Activated CD4-positive, alpha-beta T cell treated with anti-CD3 and anti-CD28 coated beads for 36 hours (primary cell): ENCODE measurements around the gene BPIFA2. TPM values are rescaled to one million over a fixed set of nuclear protein-coding genes. Genes with fewer than 3 reads are reported as not detected.

Experiments
- ATAC-seq: fragments of 200-7000 bp; cut with Tn5 transposase; one replicate; pipeline ENCODE4 v1.10.0; 2021; ENCODE audit warnings: mild to moderate bottlenecking, moderate library complexity
- CTCF ChIA-PET: fragments of 350-600 bp; sonication (Branson Sonifier 250); formaldehyde crosslinking; loops from one replicate; lab custom pipeline; 2021; ENCODE audit warnings: antibody characterized with exemption; lab: Charles Lee
- POLR2A ChIA-PET: fragments of 350-600 bp; sonication (Branson Sonifier 250); formaldehyde crosslinking; loops from one replicate; lab custom pipeline; 2021; ENCODE audit warnings: antibody characterized with exemption, inconsistent platforms; lab: Charles Lee
- DNase-seq: peaks from one replicate; pipeline ENCODE4 v3.0.0-alpha.2; 2020
- H3K27ac Mint-ChIP-seq: one replicate; pipeline ENCODE4 v1.8.0; 2021; ENCODE audit warnings: mixed read lengths
- H3K27me3 Mint-ChIP-seq: one replicate; pipeline ENCODE4 v1.8.0; 2021; ENCODE audit warnings: mixed read lengths
- H3K36me3 Mint-ChIP-seq: one replicate; pipeline ENCODE4 v1.8.0; 2021; ENCODE audit warnings: low read depth, mixed read lengths
- H3K4me1 Mint-ChIP-seq: one replicate; pipeline ENCODE4 v1.8.0; 2021; ENCODE audit warnings: mixed read lengths
- H3K4me3 Mint-ChIP-seq: one replicate; pipeline ENCODE4 v1.8.0; 2021; ENCODE audit warnings: mild to moderate bottlenecking, moderate library complexity, mixed read lengths
- H3K9me3 Mint-ChIP-seq: one replicate; pipeline ENCODE4 v1.8.0; 2021; ENCODE audit warnings: low read depth, mixed read lengths
- intact Hi-C, 2 experiments: fragments of 100-400 bp; cut with DNase I in 1 of 2; cut with micrococcal nuclease in 1 of 2; formaldehyde crosslinking; loops; one replicate each; pipeline versions ENCODE4 v1.14.2 to v1.15.1; 2022 to 2024; cut with DNase I, micrococcal nuclease
- total RNA-seq, 2 experiments: library from RNA; stranded (reverse); gene quantifications; one replicate each; pipeline ENCODE4 v1.2.3, GENCODE V29; 2021

BPIFA2 gene
- total RNA-seq, 2 experiments from 2014 or later: not detected

DNA sequence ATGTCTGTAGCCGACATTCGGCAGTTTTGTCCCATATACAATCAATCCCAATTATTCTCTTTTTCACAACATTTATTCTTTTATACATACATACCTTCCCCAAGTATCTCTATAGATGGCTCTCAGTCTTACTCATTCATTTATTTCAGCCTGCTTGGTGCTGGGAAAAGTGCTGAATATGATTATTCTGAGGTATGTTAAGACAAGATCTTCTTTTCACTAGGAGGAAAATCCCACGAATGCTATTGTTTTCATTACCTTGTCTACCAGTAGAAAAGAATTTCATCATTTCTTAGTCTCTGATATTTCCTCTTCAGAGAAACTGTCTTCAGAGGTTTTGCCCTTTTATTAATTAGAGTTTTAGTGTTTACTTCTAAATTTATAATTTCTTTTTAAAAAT lies 35.5 kb downstream of the BPIFA2 start:
- CTCF ChIA-PET: interaction anchor here (0.6 kb wide), 1 partner anchor 1318 kb away, joined by 3 read pairs; no protein-coding TSS in a partner anchor
- ATAC-seq: no peak
- H3K36me3 Mint-ChIP-seq: no peaks in the 10 kb centered on the region

GRCh38 chr20:33209789-33210188 lies 41.8 kb downstream of the BPIFA2 start:
- Mint-ChIP-seq H3K27me3 (peaks cover 28% of the 10 kb centered on the region), H3K9me3 (peaks cover 3% of the 10 kb centered on the region), H3K4me3 (no peak overlapping the region), H3K27ac (no peak overlapping the region), H3K4me1 (no peaks in the 10 kb centered on the region), H3K36me3 (no peaks in the 10 kb centered on the region)
- ATAC-seq: no peak
- DNase-seq: peak; percentile 69
- POLR2A ChIA-PET: no interaction called here
- intact Hi-C loops: loop anchor here (2.0 to 10.0 kb wide), 2 partner anchors 65 to 307 kb away; no protein-coding TSS in a partner anchor
- CTCF ChIA-PET: interaction anchor here (0.7 to 1.3 kb wide), 2 partner anchors 12 to 142 kb away, joined by 3 read pairs; no protein-coding TSS in a partner anchor

More for the DNA sequence above, 35.5 kb downstream of the BPIFA2 start:
- no peak overlapping the region for H3K4me3 Mint-ChIP-seq
- no peaks in the 10 kb centered on the region for H3K4me1 Mint-ChIP-seq
- no peaks in the 10 kb centered on the region for H3K9me3 Mint-ChIP-seq
- POLR2A ChIA-PET: no interaction called here
- no peak for DNase-seq
- intact Hi-C loops: no loop called here
- no peak overlapping the region for H3K27ac Mint-ChIP-seq
- H3K27me3 Mint-ChIP-seq: peaks cover 14% of the 10 kb centered on the region

DNA sequence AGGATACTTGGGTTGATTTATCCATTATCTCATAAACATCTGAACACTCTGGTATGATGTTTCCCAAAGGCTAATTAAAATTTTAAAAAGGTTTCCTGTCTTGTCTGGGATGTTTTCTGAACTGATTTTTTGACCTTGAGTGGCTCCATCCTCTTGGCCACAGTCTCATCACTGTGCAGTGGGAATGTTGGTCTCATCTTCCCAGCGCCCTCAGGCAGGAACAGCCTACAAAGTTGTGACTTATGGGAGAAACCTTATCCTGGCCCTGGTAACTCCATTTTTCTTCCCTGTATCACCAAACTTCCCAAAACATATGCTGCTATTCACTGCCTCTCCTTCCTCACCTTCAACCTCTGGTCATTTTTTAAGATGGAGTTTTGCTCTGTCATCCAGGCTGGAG lies 42.4 kb downstream of the BPIFA2 start:
- DNase-seq: no peak
- H3K9me3 Mint-ChIP-seq: peaks cover 3% of the 10 kb centered on the region
- no peak overlapping the region for H3K4me3 Mint-ChIP-seq
- no peaks in the 10 kb centered on the region for H3K4me1 Mint-ChIP-seq
- ChIA-PET POLR2A (no interaction called here), CTCF (interaction anchor here (0.7 kb wide), 1 partner anchor 11 kb away, joined by 4 read pairs; no protein-coding TSS in a partner anchor)
- no peak overlapping the region for H3K27ac Mint-ChIP-seq
- no peaks in the 10 kb centered on the region for H3K36me3 Mint-ChIP-seq
- intact Hi-C loops: loop anchor here (2.0 to 10.0 kb wide), 2 partner anchors 64 to 308 kb away; no protein-coding TSS in a partner anchor
- H3K27me3 Mint-ChIP-seq: peaks cover 28% of the 10 kb centered on the region
- ATAC-seq: no peak

- no peak overlapping the region for H3K4me3 Mint-ChIP-seq
- no peak overlapping the region for H3K27ac Mint-ChIP-seq
- peak; percentile 44 for ATAC-seq
- H3K36me3 Mint-ChIP-seq: no peaks in the 10 kb centered on the region
- peak; percentile 53 for DNase-seq
- intact Hi-C loops: loop anchor here (2.0 to 10.0 kb wide), 2 partner anchors 63 to 309 kb away; no protein-coding TSS in a partner anchor
- H3K27me3 Mint-ChIP-seq: peaks cover 34% of the 10 kb centered on the region
- peaks cover 3% of the 10 kb centered on the region for H3K9me3 Mint-ChIP-seq
- POLR2A ChIA-PET: interaction anchor here (0.6 kb wide), 1 partner anchor 165 kb away, joined by 3 read pairs; no protein-coding TSS in a partner anchor
- H3K4me1 Mint-ChIP-seq: no peaks in the 10 kb centered on the region
- CTCF ChIA-PET: interaction anchor here (0.8 kb wide), 1 partner anchor 88 kb away, joined by 4 read pairs; no protein-coding TSS in a partner anchor
Measured at GRCh38 chr20:33211817-33212424, 44.0 kb downstream of the BPIFA2 start.

- DNase-seq: no peak
- H3K27me3 Mint-ChIP-seq: peaks cover 16% of the 10 kb centered on the region
- no peaks in the 10 kb centered on the region for H3K36me3 Mint-ChIP-seq
- POLR2A ChIA-PET: no interaction called here
- no peaks in the 10 kb centered on the region for H3K9me3 Mint-ChIP-seq
- CTCF ChIA-PET: no interaction called here
- H3K4me1 Mint-ChIP-seq: no peaks in the 10 kb centered on the region
- H3K27ac Mint-ChIP-seq: no peak within 1 kb of the TSS
- no peak for ATAC-seq
- H3K4me3 Mint-ChIP-seq: no peak within 1 kb of the TSS
- intact Hi-C loops: loop anchor here in 1 of 2 experiments (10.0 kb wide), 1 partner anchor 58 kb away; no protein-coding TSS in a partner anchor
Measured at GRCh38 chr20:33217052-33217451, 49.1 kb downstream of the BPIFA2 start, which contains the start of gene BPIFA3. TSS of gene BPIFA3 (plus strand) at chr20:33217352. CDS start at chr20:33217537, 185 bp downstream.

DNA sequence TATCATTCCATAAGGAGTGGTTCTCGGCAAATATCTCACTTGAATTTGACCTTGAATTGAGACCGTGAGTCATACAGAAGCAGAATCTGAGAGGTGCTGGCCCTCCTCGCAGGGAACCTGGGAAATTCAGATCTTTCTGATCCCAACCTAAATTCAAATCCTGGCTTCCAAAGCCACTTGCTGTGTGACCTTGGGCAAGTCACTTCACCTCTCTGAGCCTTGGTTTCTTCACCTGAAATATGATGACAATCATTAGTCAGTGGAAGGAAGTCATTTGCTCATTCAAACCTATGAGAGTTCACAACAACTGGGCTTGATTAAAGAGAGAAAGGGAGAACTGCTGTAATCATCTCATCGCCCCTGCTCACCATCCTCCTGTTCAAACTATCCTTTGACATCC lies 56.4 kb downstream of the BPIFA2 start:
- Mint-ChIP-seq H3K4me3 (no peak overlapping the region), H3K27me3 (peaks cover 10% of the 10 kb centered on the region), H3K27ac (no peak overlapping the region), H3K4me1 (no peaks in the 10 kb centered on the region), H3K9me3 (no peaks in the 10 kb centered on the region), H3K36me3 (no peaks in the 10 kb centered on the region)
- DNase-seq (no peak), ATAC-seq (no peak)
- intact Hi-C loops: no loop called here
- ChIA-PET CTCF (interaction anchor here (1.1 to 1.6 kb wide), 3 partner anchors 10 to 68 kb away, joined by 3 to 4 read pairs (median 4); no protein-coding TSS in a partner anchor), POLR2A (no interaction called here)

DNA sequence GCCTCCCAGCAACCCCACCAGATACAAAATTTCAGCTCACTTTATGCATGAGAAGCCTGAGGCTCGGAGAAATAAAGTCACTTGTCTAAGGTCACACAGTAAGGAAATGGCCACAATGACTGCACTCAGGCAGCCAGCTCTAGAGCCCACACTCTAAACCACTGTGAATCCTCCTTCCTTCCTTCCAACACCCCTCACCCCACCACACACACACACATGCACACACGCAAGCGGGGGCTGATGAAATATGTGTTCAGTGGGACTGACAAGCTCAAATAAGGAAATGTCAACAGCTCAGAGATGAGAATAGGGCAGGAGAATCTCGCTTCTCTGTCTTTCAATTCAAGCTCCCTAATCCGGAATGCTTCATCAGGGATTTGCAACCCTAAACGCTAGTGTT lies 61.9 kb downstream of the BPIFA2 start:
- H3K27ac Mint-ChIP-seq: no peak overlapping the region
- no peak overlapping the region for H3K4me3 Mint-ChIP-seq
- DNase-seq: peak; percentile 17
- peaks cover 2% of the 10 kb centered on the region for H3K4me1 Mint-ChIP-seq
- no peaks in the 10 kb centered on the region for H3K36me3 Mint-ChIP-seq
- intact Hi-C loops: no loop called here
- ATAC-seq: peak; percentile 23
- ChIA-PET CTCF (interaction anchor here (0.5 to 1.2 kb wide), 4 partner anchors 17 to 976 kb away, joined by 3 to 4 read pairs (median 3); no protein-coding TSS in a partner anchor), POLR2A (no interaction called here)
- peaks cover 13% of the 10 kb centered on the region for H3K27me3 Mint-ChIP-seq
- H3K9me3 Mint-ChIP-seq: no peaks in the 10 kb centered on the region

Other genes starting within 250 kb of the BPIFA2 start
- not detected for gene SUN5, start 163.7 kb upstream of the BPIFA2 start, total RNA-seq
- gene BPIFB2, start 160.5 kb upstream of the BPIFA2 start, total RNA-seq: not detected
- gene BPIFB6, start 136.5 kb upstream of the BPIFA2 start, total RNA-seq: not detected
- gene BPIFB3, start 114.3 kb upstream of the BPIFA2 start, total RNA-seq: not detected
- not detected for gene BPIFB4, start 88.5 kb upstream of the BPIFA2 start, total RNA-seq
- gene BPIFA3, start 49.2 kb downstream of the BPIFA2 start, total RNA-seq: not detected
- gene BPIFA1, start 67.8 kb downstream of the BPIFA2 start, total RNA-seq: not detected
- not detected for gene BPIFB1, start 115.1 kb downstream of the BPIFA2 start, total RNA-seq
- gene CDK5RAP1, start 233.4 kb downstream of the BPIFA2 start, total RNA-seq: 10 to 100 TPM; 31.3 to 41.5 TPM